Measurements from ENCODE around the gene ANGPTL7.

GRCh38 chr1:11238311-11238710 lies 49.2 kb downstream of the ANGPTL7 start:
- TF ChIP-seq, protein P1, sequence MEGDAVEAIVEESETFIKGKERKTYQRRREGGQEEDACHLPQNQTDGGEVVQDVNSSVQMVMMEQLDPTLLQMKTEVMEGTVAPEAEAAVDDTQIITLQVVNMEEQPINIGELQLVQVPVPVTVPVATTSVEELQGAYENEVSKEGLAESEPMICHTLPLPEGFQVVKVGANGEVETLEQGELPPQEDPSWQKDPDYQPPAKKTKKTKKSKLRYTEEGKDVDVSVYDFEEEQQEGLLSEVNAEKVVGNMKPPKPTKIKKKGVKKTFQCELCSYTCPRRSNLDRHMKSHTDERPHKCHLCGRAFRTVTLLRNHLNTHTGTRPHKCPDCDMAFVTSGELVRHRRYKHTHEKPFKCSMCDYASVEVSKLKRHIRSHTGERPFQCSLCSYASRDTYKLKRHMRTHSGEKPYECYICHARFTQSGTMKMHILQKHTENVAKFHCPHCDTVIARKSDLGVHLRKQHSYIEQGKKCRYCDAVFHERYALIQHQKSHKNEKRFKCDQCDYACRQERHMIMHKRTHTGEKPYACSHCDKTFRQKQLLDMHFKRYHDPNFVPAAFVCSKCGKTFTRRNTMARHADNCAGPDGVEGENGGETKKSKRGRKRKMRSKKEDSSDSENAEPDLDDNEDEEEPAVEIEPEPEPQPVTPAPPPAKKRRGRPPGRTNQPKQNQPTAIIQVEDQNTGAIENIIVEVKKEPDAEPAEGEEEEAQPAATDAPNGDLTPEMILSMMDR (conservative IDR thresholded peaks at IDR 0.05; ENCODE audit: low read depth, low read length) = no peak
- TF ChIP-seq EZH2 (IDR thresholded peaks at IDR 0.05; ENCODE audit: borderline replicate concordance, low read depth, low read length, poor library complexity, severe bottlenecking) = no peak

Measured in A673 (cell line).